Measurements from ENCODE around the gene SLC30A3. TPM values are rescaled to one million over a fixed set of nuclear protein-coding genes. Genes with fewer than 3 reads are reported as not detected.

The SLC30A3 gene
- total and polyA plus RNA-seq, 2 donors (not counting 1 experiment from before 2014, with no cell fraction given) = under 0.01 to 0.12 TPM

DNA sequence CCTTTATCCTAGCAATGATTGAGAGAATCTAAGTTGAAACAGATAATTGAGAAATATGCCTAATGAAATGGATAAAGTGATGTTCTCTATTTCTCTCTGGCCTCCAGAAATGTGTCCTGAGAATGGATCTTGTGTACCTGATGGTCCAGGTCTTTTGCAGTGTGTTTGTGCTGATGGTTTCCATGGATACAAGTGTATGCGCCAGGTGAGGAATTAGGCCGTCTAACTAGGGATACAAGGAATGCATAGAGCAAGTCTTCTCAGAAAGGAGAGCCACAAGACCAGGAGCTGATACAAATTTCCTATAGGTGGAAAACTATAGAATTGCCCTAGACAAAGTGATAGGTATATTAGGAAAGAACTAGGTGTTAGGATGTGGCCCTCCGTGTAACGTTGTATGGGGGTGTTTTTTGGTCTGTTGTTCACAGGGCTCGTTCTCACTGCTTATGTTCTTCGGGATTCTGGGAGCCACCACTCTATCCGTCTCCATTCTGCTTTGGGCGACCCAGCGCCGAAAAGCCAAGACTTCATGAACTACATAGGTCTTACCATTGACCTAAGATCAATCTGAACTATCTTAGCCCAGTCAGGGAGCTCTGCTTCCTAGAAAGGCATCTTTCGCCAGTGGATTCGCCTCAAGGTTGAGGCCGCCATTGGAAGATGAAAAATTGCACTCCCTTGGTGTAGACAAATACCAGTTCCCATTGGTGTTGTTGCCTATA, 46.3 kb downstream of the SLC30A3 start:
- Histone ChIP-seq H2AFZ (ENCODE audit: low read length) (no peak overlapping the region), H4K20me1 (ENCODE audit: control insufficient read depth, extremely low read depth, insufficient read depth, low read length) (no peaks in the 10 kb centered on the region), H3K27ac (ENCODE audit: insufficient read depth, low read length) (peak overlapping the region; percentile 89), H3K4me3 (replicated peaks in 1 of 4; ENCODE audit: control extremely low read depth in 1 of 4, insufficient read depth in 1 of 4, low read depth in 3 of 4, low read length in 4 of 4) (peak overlapping the region; percentile 40 to 87 (median 56)), H3K9me3 (ENCODE audit: control insufficient read depth, insufficient read depth, low read depth, low read length) (no peaks in the 10 kb centered on the region), H3K27me3 (ENCODE audit: control insufficient read depth, insufficient read depth, low read length) (no peaks in the 10 kb centered on the region), H3K79me2 (ENCODE audit: control insufficient read depth, insufficient read depth, low read length) (peaks cover 13% of the 10 kb centered on the region), H3K4me2 (ENCODE audit: extremely low read depth, insufficient read depth, low read length) (peak overlapping the region; percentile 26), H3K9ac (ENCODE audit: insufficient read depth, low read length) (no peak overlapping the region), H3K36me3 (ENCODE audit: control insufficient read depth, insufficient read depth, low read length) (peaks cover 2% of the 10 kb centered on the region), H3K4me1 (ENCODE audit: control insufficient read depth, extremely low read depth, insufficient read depth, low read length) (peaks cover 10% of the 10 kb centered on the region)
- DNase-seq (ENCODE audit: low read depth in 2 of 2) = no peak
- TF ChIP-seq CTCF (conservative IDR thresholded peaks at IDR 0.05 in 1 of 2, IDR thresholded peaks at IDR 0.05 in 1 of 2; ENCODE audit: low read depth in 1 of 2, low read length in 2 of 2) (no peak), EZH2 (IDR thresholded peaks at IDR 0.05; ENCODE audit: low read length, missing control alignments) (no peak)

DNA sequence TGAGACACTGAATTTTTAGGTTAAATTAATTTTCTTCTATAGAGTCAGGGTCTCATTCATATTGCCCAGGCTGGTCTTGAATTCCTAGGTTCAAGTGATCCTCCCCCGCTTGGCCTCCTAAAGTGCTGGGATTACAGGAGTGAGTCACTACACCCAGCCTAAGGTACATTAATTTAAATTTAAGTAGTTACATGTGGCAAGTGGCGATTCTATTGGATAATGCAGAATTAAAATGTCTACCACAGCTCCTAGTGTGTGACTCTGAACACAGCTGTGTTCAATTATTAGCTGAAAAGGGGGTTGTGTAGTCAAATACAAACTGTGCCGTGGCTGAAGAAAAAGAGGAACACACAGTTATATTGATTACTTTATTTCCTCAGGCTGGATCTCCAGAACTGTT, 47.9 kb downstream of the SLC30A3 start:
- Histone ChIP-seq H3K4me2 (ENCODE audit: extremely low read depth, insufficient read depth, low read length) (no peak overlapping the region), H3K36me3 (ENCODE audit: control insufficient read depth, insufficient read depth, low read length) (no peaks in the 10 kb centered on the region), H3K4me1 (ENCODE audit: control insufficient read depth, extremely low read depth, insufficient read depth, low read length) (peaks cover 10% of the 10 kb centered on the region), H4K20me1 (ENCODE audit: control insufficient read depth, extremely low read depth, insufficient read depth, low read length) (no peaks in the 10 kb centered on the region), H2AFZ (ENCODE audit: low read length) (no peak overlapping the region), H3K9ac (ENCODE audit: insufficient read depth, low read length) (no peak overlapping the region), H3K27me3 (ENCODE audit: control insufficient read depth, insufficient read depth, low read length) (no peaks in the 10 kb centered on the region), H3K27ac (ENCODE audit: insufficient read depth, low read length) (no peak overlapping the region), H3K4me3 (replicated peaks in 1 of 4; ENCODE audit: control extremely low read depth in 1 of 4, insufficient read depth in 1 of 4, low read depth in 3 of 4, low read length in 4 of 4) (no peak overlapping the region), H3K79me2 (ENCODE audit: control insufficient read depth, insufficient read depth, low read length) (peaks cover 13% of the 10 kb centered on the region), H3K9me3 (ENCODE audit: control insufficient read depth, insufficient read depth, low read depth, low read length) (no peaks in the 10 kb centered on the region)
- DNase-seq (ENCODE audit: low read depth in 2 of 2) = no peak
- TF ChIP-seq EZH2 (IDR thresholded peaks at IDR 0.05; ENCODE audit: low read length, missing control alignments) = no peak
- no peak for TF ChIP-seq CTCF (conservative IDR thresholded peaks at IDR 0.05 in 1 of 2, IDR thresholded peaks at IDR 0.05 in 1 of 2; ENCODE audit: low read depth in 1 of 2, low read length in 2 of 2)

DNA sequence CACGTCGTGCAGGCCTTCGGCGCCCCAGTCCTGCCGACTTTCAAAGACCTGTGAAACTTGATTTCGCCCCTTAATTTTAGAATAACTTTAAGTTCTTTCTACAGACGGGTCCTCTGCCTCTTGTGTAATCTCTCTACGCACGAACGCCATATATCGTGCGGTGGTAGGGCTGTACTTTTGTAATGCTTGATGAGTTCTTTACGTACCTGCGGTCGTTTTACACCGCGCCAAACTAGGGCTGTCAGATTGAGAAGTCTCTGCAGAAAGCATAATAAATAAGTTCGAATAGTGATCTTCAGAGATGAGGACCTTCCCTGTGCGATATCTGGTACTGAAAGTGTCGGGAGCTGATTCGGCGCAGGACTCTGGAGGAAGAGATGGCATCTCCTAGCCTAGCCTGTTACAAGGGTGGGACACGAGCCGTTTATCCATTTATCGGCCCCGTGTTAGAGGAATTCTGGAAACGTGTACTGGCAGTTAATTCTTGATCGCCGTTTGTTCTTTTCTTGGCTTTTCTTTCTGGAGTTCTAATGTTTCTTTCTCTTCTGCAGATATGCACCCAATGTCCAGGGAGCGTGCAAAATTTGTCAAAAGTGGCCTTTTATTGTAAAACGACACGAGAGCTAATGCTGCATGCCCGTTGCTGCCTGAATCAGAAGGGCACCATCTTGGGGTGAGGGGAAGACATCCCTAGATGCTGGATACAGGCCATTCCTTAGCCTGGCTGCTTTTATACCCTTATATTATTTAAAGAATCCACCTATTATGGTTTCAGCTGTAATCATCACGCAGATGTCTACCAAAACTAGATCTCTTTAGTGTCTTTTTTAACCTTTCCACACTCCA, 50.0 kb downstream of the SLC30A3 start:
- peaks cover 6% of the 10 kb centered on the region for H3K4me1 ChIP-seq (ENCODE audit: control insufficient read depth, extremely low read depth, insufficient read depth, low read length)
- peak overlapping the region; percentile 90 for H2AFZ ChIP-seq (ENCODE audit: low read length)
- TF ChIP-seq CTCF (conservative IDR thresholded peaks at IDR 0.05 in 1 of 2, IDR thresholded peaks at IDR 0.05 in 1 of 2; ENCODE audit: low read depth in 1 of 2, low read length in 2 of 2) (no peak), EZH2 (IDR thresholded peaks at IDR 0.05; ENCODE audit: low read length, missing control alignments) (no peak)
- H3K79me2 ChIP-seq (ENCODE audit: control insufficient read depth, insufficient read depth, low read length) = peaks cover 10% of the 10 kb centered on the region
- H3K27me3 ChIP-seq (ENCODE audit: control insufficient read depth, insufficient read depth, low read length) = no peaks in the 10 kb centered on the region
- H3K27ac ChIP-seq (ENCODE audit: insufficient read depth, low read length) = peak overlapping the region; percentile 99
- peak overlapping the region; percentile 74 to 94 (median 88) for H3K4me3 ChIP-seq (replicated peaks in 1 of 4; ENCODE audit: control extremely low read depth in 1 of 4, insufficient read depth in 1 of 4, low read depth in 3 of 4, low read length in 4 of 4)
- H3K4me2 ChIP-seq (ENCODE audit: extremely low read depth, insufficient read depth, low read length) = peak overlapping the region; percentile 96
- no peaks in the 10 kb centered on the region for H3K9me3 ChIP-seq (ENCODE audit: control insufficient read depth, insufficient read depth, low read depth, low read length)
- peak overlapping the region; percentile 98 for H3K9ac ChIP-seq (ENCODE audit: insufficient read depth, low read length)
- H3K36me3 ChIP-seq (ENCODE audit: control insufficient read depth, insufficient read depth, low read length) = peaks cover 2% of the 10 kb centered on the region
- peak; percentile 74 to 76 for DNase-seq (ENCODE audit: low read depth in 2 of 2)
- no peaks in the 10 kb centered on the region for H4K20me1 ChIP-seq (ENCODE audit: control insufficient read depth, extremely low read depth, insufficient read depth, low read length)

Measured in fibroblast of lung (primary cell).